IPS-NIHi11 (cell line): ENCODE data around the gene NOG.
A peak's percentile ranks its signal among the peaks of the same experiment; 100 is the strongest.

Experiments
- DNase-seq: peaks from one replicate; pipeline ENCODE4 v3.0.0; 2012; ENCODE audit warnings: mixed read lengths, low spot score

The NOG gene

DNA sequence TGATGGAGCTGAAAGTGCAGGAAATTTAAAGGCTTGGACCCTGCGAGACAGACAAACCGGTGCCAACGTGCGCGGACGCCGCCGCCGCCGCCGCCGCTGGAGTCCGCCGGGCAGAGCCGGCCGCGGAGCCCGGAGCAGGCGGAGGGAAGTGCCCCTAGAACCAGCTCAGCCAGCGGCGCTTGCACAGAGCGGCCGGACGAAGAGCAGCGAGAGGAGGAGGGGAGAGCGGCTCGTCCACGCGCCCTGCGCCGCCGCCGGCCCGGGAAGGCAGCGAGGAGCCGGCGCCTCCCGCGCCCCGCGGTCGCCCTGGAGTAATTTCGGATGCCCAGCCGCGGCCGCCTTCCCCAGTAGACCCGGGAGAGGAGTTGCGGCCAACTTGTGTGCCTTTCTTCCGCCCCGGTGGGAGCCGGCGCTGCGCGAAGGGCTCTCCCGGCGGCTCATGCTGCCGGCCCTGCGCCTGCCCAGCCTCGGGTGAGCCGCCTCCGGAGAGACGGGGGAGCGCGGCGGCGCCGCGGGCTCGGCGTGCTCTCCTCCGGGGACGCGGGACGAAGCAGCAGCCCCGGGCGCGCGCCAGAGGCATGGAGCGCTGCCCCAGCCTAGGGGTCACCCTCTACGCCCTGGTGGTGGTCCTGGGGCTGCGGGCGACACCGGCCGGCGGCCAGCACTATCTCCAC, at the start of gene NOG:
NOG (plus strand) TSS at position 54 of the 674 bp plus-strand sequence; CDS start at position 579, 525 bp downstream.
- DNase-seq, result peak; percentile 64

DNA sequence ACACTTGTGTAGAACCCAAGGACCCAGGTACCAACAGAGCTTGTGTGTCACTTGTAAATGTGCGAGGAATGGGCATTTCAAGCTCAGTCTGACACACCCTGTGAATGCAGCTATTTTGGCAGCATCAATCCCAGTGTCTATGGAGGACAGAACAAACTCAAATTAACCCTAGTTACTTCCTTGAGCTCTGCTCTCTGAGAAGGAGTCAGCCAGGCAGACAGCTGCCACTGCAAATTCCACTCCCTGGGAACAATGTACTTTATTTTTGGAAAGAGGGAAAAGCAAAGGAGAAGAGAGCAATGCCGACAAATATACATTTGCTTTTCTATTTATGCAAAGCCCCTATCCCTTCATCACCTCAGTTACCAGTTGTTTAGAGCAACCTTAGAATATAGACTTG, 48.4 kb upstream of the NOG start:
- DNase-seq, result no peak

DNA sequence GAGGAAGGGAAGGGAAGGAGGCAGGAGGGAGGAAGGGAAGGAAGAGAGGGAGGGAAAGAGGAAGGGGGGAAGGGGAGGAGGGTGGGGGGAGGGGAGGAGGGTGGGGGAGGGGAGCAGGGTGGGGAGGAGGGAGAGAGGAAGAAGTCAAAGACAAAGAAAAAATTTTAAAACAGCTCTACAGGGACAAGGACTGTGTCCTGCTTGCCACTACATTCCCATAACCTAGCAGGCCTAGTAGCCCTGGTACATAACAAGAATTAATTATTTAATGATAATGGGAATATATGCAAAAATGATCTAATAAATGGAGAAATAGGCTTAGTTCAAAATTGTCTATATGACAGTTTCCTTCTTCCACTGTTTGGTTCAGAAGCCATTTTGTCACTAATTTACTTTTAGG, 47.6 kb upstream of the NOG start:
- no peak for DNase-seq

DNA sequence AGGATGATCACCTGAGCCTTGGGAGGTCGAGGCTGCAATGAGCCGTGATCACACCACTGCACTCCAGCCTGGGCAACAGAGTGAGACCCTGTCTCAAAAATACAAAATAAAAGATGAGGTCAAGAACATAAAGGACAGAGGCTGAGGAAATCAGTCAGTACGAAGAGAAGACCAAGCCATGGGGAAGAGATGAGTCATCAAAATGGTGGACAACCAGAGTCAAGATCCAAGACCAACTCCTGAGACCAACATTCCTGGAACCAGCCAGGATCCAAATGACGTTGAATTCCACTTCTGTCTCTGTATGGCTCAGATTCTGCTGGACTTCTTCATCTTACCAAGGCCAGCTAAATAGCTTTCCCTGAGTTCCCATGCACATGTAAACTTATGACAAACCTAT, 44.8 kb upstream of the NOG start:
- no peak for DNase-seq

DNA sequence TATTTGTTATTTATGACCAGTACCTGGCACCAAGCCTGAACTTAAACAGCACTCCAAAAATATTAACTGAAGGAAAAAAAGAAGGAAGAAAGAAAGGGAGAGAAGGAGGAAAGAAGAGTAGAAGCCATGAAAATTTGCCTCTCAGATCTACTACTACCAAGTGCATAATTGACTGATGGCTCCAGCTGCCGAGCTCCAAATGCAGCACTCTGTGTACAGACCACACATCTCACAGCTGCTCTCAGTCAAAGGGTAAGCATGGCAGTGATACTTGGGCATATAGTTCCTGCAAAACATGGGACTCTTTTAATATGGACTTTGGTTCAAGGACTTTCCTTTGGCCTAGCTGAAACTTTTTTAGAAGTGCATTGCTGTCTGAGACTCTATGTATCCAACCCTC, 44.0 kb upstream of the NOG start:
- no peak for DNase-seq

DNA sequence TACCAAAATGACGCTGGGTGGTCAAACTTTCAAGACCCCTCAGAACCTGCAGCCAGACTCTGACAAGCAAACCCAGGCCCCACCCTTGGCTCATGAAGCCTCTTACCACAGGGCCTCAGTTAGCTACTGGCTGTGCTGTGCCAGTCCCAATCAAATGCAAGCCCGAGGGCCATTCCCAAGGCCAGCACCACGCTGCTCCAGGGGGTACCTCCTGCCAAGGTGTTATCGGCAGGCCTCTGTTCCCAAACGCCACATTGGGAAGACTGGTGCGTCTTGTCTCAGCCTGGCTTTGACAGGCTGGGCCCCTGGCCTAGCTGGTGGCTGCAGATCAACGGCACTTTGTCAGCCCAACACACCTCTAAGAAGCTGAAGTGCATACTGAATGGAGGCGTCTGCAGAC, 35.8 kb upstream of the NOG start:
- DNase-seq, result no peak

DNA sequence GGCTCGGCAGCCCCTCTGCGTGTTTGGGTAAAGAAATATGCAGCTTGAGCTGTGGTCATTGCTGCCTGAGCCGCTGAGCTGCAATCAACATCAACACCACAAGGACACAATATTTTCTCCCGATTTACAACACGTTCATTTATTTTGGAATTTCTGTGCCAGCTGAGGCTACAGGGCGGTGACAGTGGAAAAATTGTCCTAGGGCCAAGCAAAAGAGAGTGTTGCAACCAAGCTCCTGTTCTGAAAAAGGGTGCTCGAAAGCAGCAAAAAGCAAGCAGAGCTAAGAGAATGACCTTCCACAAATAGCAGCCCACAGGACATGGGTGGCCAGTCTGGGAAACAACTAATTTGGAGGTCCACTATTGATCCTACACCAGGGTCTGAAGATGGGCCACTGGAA, 35.4 kb upstream of the NOG start:
- DNase-seq, result no peak

DNA sequence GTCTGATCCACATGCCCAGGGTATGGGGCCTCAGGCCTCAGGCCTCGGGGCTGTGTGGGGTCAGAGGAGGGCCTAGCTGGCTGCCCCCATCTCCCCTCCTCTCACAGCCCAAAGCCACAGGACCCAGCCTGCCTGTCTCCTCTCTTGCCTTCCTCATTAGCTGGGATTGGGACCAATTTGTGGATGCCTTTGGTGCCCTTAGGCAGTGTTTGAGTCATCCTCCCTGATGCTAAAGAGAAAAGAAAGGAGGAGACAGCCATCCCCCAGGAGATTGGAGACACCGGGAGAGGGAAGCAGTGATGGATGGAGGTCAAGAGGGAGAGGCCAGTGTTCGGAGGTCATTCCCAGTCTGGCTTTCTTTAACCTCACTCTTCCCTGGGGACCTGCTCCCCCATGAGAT, 23.3 kb upstream of the NOG start:
- no peak for DNase-seq

DNA sequence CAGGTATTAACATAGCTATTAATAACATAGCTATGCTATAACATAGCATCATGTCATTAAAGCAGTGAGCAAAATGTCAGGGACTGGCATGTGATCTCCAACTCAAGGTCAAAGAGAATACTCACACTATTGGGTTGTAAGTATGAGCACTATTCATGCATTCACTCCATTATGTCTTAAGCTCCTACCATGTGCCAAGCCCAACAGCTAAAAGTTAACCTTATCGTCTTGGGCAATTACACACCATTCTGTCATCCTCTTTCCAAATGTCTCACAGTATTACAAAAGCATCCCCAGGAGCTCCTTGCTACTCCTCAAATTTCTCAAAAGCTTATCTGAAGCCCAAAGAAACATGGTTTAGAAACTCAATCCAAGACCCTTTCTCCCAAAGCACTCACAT, 22.0 kb upstream of the NOG start:
- no peak for DNase-seq

DNA sequence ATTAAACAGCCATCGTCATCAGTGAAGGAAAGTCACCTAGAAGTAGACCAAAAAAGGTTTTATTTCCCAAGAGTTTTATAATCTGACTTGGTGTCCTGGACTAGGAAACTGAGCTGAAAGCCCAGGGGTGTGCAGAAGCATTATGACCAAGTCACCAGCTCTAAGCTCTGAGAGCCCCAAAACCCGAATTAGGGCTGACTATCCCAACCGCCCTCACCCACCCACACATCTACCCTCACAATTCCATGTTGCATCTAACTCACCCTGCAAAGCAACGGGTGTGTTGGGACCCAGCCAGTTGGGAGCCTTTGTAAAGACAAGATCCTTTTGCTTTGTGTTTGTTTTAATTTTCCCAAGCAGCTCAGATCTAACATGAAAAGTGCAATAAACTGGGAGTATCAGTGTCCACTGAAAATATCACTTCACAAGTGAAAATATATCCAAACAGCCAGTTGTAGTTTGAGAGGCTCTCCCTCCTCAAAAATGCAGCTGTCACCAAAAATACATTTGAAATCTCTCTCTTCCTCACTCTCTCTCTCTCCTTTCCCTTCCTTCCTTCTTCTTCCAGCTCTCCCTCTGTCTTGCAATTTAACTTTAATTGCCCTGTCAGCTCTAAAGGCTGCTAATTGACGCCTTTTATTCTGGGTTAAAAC, 16.2 kb upstream of the NOG start:
- DNase-seq, result no peak

DNA sequence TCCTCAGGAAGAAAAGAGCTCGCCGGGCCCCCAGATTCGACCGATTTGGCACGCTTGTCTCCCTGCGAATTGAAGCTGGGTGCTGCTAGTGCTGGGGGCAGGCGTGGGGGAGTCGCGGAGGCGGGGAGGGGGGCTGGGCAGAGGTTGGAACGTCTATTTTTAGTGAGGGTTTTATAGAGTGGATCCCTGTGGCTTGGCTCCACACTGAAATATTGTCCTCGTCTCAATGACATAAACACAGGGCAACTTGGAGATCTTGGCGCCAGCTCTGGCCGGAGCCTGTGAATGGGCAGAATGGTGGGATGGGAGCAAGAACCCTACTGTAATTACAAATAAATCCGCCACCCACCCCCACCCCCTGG, 15.7 kb upstream of the NOG start:
- DNase-seq, result no peak

DNA sequence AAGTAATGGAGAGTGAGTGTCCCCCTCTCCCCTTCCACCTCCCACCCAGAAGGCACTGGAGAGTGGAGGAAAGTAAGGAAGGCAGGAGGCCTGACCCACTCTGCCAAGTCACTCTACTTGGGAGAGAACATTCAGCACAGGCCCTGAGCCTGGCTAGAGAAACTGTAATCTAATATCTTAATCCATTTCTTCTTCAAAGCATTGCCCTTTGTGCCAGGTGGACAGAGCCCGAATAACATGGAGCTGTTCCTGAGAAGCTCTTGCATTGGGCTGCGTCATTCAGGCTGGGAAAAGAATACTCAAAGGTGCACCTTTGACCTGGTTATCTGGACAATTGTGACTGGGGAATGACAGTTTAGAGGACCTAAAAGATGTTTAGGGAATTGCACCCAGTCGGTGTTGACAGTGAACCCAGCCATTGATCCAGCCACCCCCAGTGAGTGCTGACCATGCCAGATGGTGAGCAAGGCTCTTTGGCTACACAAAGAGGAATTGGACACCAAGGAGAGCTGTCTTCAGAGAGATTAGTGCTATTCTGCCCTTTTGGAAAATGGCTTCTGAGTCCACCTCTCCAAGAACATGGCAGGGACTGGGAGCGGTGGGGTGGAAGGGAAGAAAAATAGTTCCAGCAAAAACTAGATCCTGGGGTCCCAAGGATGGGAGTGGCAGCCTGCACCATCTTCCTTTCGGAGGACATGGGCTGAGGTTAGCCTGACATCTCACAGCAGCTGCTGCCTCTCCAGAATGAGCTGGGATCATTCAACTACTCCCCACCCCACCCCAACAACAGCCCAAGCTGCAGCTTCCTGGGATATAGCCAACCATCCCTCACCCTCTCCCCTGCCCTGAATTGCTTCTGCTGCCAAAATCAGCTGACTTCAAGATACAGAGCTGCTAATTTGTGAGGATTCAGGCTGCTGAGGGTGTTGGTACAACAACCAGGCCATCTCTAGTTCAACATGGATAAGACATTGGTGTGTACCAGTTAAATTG, 11.6 kb upstream of the NOG start:
- DNase-seq, result no peak

DNA sequence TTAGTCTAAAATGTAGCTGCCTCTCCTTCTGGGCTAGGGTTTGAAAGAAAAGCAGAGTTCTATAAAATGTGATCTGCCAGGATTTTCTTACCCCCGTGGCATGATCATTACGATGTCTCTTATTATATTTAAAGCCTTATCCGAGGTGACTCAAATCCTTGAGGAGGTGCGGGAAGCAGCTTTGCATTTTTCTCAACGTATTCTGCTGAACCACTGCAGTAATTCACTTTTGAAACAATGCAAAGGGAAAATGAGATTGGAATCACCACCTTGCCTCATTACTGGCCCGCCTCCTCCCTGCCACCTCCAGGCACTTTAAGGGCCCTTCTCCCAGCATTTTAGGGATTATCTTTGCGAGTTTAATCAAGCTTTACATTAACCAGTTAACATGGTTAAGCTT, 9.7 kb upstream of the NOG start:
- DNase-seq, result no peak

DNA sequence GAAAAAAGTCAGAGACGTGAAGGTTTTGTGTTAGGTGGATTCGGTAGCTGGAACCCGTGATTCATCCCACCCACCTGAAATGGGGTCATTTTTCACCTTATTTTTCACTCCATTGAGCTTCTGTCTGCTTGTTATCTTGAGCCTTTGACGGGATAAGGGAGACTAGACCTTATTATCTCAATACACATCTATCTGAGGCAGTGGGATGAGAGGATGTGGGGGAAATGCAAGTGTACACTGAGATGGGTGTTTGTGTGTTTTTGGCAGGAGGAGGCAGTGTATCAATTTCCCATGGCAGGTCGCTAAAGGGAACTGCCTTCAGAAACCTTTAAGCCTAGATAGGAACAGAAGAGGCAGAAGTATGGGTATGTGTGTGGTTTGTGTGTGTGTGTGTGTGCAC, 6.2 kb upstream of the NOG start:
- no peak for DNase-seq

DNA sequence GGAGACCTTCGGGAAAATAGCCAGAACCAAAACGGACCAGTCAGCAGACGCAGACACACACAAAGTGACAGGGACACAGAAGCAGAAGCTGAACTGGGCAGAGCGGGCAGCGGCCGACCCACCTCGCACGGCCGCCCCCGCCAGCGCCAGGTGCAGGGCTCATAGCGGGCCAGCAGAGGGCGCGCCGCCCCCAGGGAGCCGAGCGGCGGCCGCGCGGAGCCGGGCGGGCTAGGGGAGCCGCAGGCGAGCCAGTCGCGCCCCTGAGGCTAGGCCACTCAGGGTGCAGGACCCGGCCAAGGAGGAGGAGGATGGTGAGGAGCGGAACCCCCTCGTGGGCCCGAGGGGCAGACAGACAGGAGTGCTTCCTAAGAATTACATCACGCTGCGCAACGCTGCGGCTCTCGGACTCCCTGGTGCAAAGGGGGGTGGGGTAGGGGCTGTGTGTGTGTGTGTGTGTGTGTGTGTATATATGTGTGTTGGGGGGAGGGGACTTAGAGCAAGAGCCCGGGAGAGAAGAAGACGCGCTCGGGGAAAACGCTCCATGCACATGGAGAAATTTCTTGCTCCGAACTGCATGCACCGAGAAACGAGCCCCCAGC, 913 bp upstream of the NOG start:
- peak; percentile 91 for DNase-seq

DNA sequence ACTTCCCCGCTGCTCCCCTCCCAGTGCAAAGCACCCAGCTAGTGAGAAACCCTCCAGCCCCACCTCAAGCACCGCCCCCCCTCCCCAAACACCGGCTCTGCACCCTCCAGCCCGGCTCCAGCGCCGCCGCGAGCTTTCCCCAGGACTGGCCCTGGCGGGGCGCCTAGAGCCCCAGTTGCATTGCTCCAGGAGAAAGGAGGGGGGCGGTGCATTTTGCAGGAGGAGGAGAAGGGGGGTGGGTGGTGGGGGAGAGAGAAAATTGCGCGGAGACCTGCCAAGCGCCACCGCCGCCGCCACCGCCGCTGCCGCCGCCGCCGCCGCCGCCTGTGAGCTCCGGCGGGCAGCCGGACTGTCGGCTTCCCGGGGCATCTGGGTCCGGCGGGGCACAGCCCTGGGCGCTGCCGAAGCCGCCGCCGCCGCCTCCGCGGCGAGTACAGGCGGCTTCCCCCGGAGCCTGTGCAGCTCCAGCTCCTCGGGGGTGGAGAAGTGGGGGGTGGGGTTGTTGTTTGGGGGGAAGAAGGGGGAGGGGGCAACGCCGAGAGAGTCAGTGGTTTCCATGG, 333 bp upstream of the NOG start:
- DNase-seq, result peak; percentile 55

DNA sequence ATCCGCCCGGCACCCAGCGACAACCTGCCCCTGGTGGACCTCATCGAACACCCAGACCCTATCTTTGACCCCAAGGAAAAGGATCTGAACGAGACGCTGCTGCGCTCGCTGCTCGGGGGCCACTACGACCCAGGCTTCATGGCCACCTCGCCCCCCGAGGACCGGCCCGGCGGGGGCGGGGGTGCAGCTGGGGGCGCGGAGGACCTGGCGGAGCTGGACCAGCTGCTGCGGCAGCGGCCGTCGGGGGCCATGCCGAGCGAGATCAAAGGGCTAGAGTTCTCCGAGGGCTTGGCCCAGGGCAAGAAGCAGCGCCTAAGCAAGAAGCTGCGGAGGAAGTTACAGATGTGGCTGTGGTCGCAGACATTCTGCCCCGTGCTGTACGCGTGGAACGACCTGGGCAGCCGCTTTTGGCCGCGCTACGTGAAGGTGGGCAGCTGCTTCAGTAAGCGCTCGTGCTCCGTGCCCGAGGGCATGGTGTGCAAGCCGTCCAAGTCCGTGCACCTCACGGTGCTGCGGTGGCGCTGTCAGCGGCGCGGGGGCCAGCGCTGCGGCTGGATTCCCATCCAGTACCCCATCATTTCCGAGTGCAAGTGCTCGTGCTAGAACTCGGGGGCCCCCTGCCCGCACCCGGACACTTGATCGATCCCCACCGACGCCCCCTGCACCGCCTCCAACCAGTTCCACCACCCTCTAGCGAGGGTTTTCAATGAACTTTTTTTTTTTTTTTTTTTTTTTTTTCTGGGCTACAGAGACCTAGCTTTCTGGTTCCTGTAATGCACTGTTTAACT, 1.0 kb downstream of the NOG start:
- DNase-seq, result no peak

DNA sequence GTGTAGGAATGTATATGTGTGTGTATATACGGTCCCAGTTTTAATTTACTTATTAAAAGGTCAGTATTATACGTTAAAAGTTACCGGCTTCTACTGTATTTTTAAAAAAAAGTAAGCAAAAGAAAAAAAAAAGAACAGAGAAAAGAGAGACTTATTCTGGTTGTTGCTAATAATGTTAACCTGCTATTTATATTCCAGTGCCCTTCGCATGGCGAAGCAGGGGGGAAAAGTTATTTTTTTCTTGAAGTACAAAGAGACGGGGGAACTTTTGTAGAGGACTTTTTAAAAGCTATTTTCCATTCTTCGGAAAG, 1.6 kb downstream of the NOG start:
- DNase-seq, result no peak

DNA sequence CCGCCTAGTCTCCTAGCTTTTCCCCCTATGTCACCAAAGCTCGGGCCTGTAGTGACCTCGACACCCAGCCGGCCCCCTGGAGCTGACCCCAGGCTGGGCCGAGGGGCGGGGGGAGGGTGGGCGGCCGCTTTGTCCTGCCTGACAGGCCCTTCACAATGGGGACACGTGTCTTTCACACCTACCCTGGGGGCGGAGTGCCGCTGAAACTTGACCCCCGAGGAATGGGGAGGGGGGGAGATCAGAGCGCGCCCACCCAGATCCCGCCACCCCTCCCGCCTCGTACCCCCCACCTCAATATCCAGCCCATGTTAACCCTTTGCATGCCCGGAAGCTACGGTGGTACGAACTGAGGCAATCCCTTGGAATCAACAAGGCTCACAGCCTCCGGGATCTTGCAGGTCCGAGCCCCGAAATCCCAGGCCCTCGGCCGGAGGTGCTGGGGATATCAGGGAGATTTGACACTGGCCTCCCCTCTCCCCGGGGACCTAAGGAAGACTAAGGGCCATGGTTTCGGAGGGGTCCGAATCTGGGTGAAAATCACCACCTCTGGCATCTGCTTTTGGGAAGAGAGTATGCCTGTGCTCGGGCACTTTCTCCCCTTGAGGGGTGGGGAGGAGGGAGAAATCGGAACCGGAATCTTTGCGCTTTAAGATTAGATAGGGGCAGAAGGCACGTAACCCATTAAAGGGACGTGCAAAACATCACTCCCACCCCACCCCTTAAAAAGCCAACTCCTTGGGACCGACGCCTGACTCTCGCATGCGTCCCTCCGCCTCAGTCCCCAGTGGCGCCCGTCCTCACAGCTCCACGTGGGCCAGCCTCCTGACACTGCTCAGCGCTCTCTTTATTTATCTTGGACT, 2.6 kb downstream of the NOG start:
- DNase-seq, result peak; percentile 58

DNA sequence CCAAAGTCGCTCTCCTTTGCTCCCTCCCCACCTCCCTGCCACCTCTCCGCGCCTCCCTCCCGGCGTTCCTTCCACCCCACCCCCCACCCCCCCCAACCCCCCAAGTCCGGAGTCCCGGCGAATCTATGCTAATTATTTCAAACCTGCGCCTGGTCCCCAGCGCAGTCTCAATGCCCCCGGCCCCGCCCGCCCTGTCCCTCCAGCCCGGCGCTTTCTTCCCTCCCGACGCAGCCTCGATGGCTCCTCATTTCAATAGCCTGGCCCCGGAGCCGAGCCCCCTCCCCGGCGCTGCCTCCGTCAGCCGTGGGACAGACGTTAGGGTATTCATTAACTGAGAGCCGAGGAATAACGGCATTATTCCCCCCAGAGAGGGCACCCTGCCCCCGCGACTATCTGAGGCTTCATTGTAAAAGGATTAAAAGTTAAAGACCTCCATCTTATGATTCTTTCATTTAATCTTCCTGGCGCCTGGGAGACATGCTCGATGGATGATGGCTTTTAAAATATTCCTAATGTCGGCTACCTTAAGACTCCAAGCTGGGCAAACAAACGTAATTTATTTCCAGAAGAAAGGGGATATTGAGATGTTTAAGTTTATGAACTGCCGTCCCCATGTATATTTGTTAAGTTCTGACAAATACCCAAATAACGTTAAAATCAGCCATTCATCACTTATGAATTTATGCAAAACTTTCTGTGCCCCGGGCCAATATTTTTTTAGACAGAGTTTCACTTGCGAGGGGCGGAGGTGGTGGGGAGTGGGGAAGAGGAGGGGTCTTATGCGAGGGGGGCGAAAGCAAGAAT, 3.4 kb downstream of the NOG start:
- peak; percentile 46 for DNase-seq
